IMR-90 (cell line): ENCODE measurements around the gene ALDH7A1. TPM values are rescaled to one million over a fixed set of nuclear protein-coding genes. Genes with fewer than 3 reads are reported as not detected.

Experiments used
- ATAC-seq: fragments of 200-7000 bp; cut with Tn5 transposase; 2 replicates; pipeline ENCODE4 v1.9.1; 2020; ENCODE audit warnings: low read depth, mild to moderate bottlenecking, moderate library complexity
- BruUV-seq: library from RNA; stranded (reverse); fragments of 400-500 nt; replicated peaks from 2 replicates; lab custom pipeline; 2021; lab: Mats Ljungman, UMichigan
- CTCF ChIA-PET: fragments of 300-600 bp; formaldehyde crosslinking; extraction: SDS; loops from one replicate; lab custom pipeline; 2021; ENCODE audit warnings: antibody characterized with exemption; lab: Yijun Ruan, JAX
- POLR2A ChIA-PET: fragments of 300-600 bp; sonication (Branson Sonifier 250); formaldehyde crosslinking; loops from one replicate; lab custom pipeline; 2022; ENCODE audit warnings: antibody characterized with exemption; ENCODE audit not compliant: unreplicated experiment; lab: Charles Lee
- DNase-seq: peaks from one replicate; pipeline ENCODE4 v3.0.0; 2013
- H2AFZ ChIP-seq: replicated peaks from 2 replicates; pipeline ENCODE3; 2013; ENCODE audit warnings: low read length, mild to moderate bottlenecking; ENCODE audit not compliant: poor library complexity
- H2AK5ac ChIP-seq: 2 replicates; pipeline ENCODE4 v1.6.1; 2013; ENCODE audit warnings: low read depth, low read length, inconsistent platforms
- H2AK9ac ChIP-seq: replicated peaks from 2 replicates; pipeline ENCODE3; 2013; ENCODE audit warnings: mild to moderate bottlenecking, low read depth, low read length, moderate library complexity; ENCODE audit not compliant: poor library complexity
- H2BK120ac ChIP-seq: 2 replicates; pipeline ENCODE4 v1.6.1; 2013; ENCODE audit warnings: low read depth, low read length, inconsistent platforms
- H2BK15ac ChIP-seq: 3 replicates; pipeline ENCODE4 v1.6.1; 2013; ENCODE audit warnings: low read depth, low read length, inconsistent platforms
- H2BK20ac ChIP-seq: 2 replicates; pipeline ENCODE4 v1.6.1; 2013; ENCODE audit warnings: low read depth, mild to moderate bottlenecking, inconsistent platforms, low read length, moderate library complexity
- H2BK5ac ChIP-seq: 2 replicates; pipeline ENCODE4 v1.6.1; 2013; ENCODE audit warnings: mild to moderate bottlenecking, low read depth, low read length, inconsistent platforms; ENCODE audit not compliant: poor library complexity, severe bottlenecking
- H3K14ac ChIP-seq: replicated peaks from 2 replicates; pipeline ENCODE4 v1.6.1; 2013; ENCODE audit warnings: low read depth, low read length, inconsistent platforms
- H3K18ac ChIP-seq: 2 replicates; pipeline ENCODE4 v1.6.1; 2013; ENCODE audit warnings: low read depth, low read length, control low read depth
- H3K23ac ChIP-seq: 2 replicates; pipeline ENCODE4 v1.6.1; 2013; ENCODE audit warnings: low read depth, low read length, inconsistent platforms
- H3K27ac ChIP-seq: 2 replicates; pipeline ENCODE4 v1.5.1; 2013; ENCODE audit warnings: mild to moderate bottlenecking, control low read depth, low read length; ENCODE audit not compliant: insufficient read depth
- H3K27me3 ChIP-seq: 2 replicates; pipeline ENCODE4 v1.6.1; 2013; ENCODE audit warnings: low read length; ENCODE audit not compliant: control insufficient read depth, insufficient read depth
- H3K36me3 ChIP-seq: 2 replicates; pipeline ENCODE4 v1.6.1; 2013; ENCODE audit warnings: low read length, mixed read lengths; ENCODE audit not compliant: control insufficient read depth, insufficient read depth
- H3K4ac ChIP-seq: 2 replicates; pipeline ENCODE4 v1.6.1; 2013; ENCODE audit warnings: low read depth, low read length, inconsistent platforms
- H3K4me1 ChIP-seq: 2 replicates; pipeline ENCODE4 v1.6.1; 2013; ENCODE audit warnings: low read length, mixed read lengths; ENCODE audit not compliant: control insufficient read depth, insufficient read depth
- H3K4me2 ChIP-seq: 2 replicates; pipeline ENCODE4 v1.6.1; 2013; ENCODE audit warnings: low read depth, mild to moderate bottlenecking, control low read depth, low read length, moderate library complexity
- H3K4me3 ChIP-seq: 2 replicates; pipeline ENCODE4 v1.5.1; 2013; ENCODE audit warnings: low read depth, mild to moderate bottlenecking, control low read depth, low read length, moderate library complexity; ENCODE audit not compliant: insufficient read depth
- H3K56ac ChIP-seq: 2 replicates; pipeline ENCODE4 v1.6.1; 2013; ENCODE audit warnings: low read length, inconsistent platforms; ENCODE audit not compliant: insufficient read depth; ENCODE audit errors: extremely low read depth
- H3K79me1 ChIP-seq, 2 experiments: 2 replicates each; pipeline ENCODE4 v1.6.1; 2013; ENCODE audit warnings: low read length in 2 of 2, inconsistent platforms in 1 of 2, low read depth in 1 of 2
- H3K9ac ChIP-seq: 2 replicates; pipeline ENCODE4 v1.6.1; 2013; ENCODE audit warnings: low read depth, low read length, control low read depth
- H3K9me1 ChIP-seq: 2 replicates; pipeline ENCODE4 v1.6.1; 2013; ENCODE audit warnings: low read length, inconsistent platforms; ENCODE audit not compliant: insufficient read depth
- H3K9me3 ChIP-seq: 2 replicates; pipeline ENCODE4 v1.6.1; 2013; ENCODE audit warnings: low read length; ENCODE audit not compliant: control insufficient read depth, insufficient read depth
- H4K20me1 ChIP-seq: 2 replicates; pipeline ENCODE4 v1.6.1; 2013; ENCODE audit warnings: low read length, inconsistent platforms; ENCODE audit not compliant: insufficient read depth
- H4K5ac ChIP-seq: 2 replicates; pipeline ENCODE4 v1.6.1; 2013; ENCODE audit warnings: mild to moderate bottlenecking, low read depth, low read length, control low read depth
- H4K8ac ChIP-seq, 2 experiments: 2 replicates each; pipeline ENCODE4 v1.6.1; 2013; ENCODE audit warnings: low read depth in 2 of 2, low read length in 2 of 2, control low read depth in 1 of 2, inconsistent platforms in 1 of 2
- H4K91ac ChIP-seq: 2 replicates; pipeline ENCODE4 v1.6.1; 2013; ENCODE audit warnings: low read depth, low read length, inconsistent platforms; ENCODE audit not compliant: insufficient read depth
- FOS ChIP-seq: fragments of 150-350 bp; IDR thresholded peaks from 2 replicates; pipeline ENCODE4 v1.6.1; 2016; ENCODE audit warnings: low read depth, low read length
- POLR2A ChIP-seq: IDR thresholded peaks from 2 replicates; pipeline ENCODE4 v1.6.1; 2012; ENCODE audit warnings: mild to moderate bottlenecking, low read depth, low read length
- RAD21 ChIP-seq: IDR thresholded peaks from 2 replicates; pipeline ENCODE4 v1.6.1; 2012; ENCODE audit warnings: low read length, improper control_type of control experiment
- SMC3 ChIP-seq: fragments of 150-350 bp; IDR thresholded peaks from 2 replicates; pipeline ENCODE4 v1.6.1; 2016; ENCODE audit warnings: low read depth, mild to moderate bottlenecking, antibody characterized with exemption, low read length, moderate library complexity
- WGBS, 2 experiments: methylation state at CpG; one replicate each; pipeline versions ENCODE4 v1.1.5 to v1.1.7; 2013; ENCODE audit warnings: missing lambda C conversion rate in 2 of 2; ENCODE audit not compliant: insufficient read length in 1 of 2; ENCODE audit errors: extremely low coverage in 2 of 2; 5-methylcytosine and 5-hydroxymethylcytosine counted together
- dilution Hi-C: fragments of 300-500 bp; cut with HindIII; formaldehyde crosslinking; loops from one replicate; pipeline ENCODE4 v1.14.3; 2018; ENCODE audit warnings: low sequenced_read_pairs; ENCODE audit not compliant: unreplicated experiment
- in situ Hi-C: fragments of 300-500 bp; cut with MboI; formaldehyde crosslinking; loops from 3 replicates; pipeline ENCODE4 v1.14.3; 2019; ENCODE audit warnings: low sequenced_read_pairs, inconsistent platforms, mixed read lengths
- intact Hi-C: fragments of 100-400 bp; cut with micrococcal nuclease; formaldehyde crosslinking; loops from 2 replicates; pipeline ENCODE4 v1.10.0; 2022
- polyA plus RNA-seq, 3 experiments: library from polyadenylated mRNA; depleted of rRNA; stranded (reverse); fragments of >200 nt; gene quantifications; 2 replicates each; pipeline ENCODE4 v1.2.3, GENCODE V29; 2012; ENCODE audit warnings: low replicate concordance in 1 of 3
- total RNA-seq: library from RNA; depleted of rRNA; stranded (reverse); fragments of >200 nt; gene quantifications from 2 replicates; pipeline ENCODE4 v1.2.3, GENCODE V29; 2012

The ALDH7A1 gene
- total and polyA plus RNA-seq, 2 of the 4 experiments (the other 2 are of a cell fraction) = 40.9 to 62.2 TPM

DNA sequence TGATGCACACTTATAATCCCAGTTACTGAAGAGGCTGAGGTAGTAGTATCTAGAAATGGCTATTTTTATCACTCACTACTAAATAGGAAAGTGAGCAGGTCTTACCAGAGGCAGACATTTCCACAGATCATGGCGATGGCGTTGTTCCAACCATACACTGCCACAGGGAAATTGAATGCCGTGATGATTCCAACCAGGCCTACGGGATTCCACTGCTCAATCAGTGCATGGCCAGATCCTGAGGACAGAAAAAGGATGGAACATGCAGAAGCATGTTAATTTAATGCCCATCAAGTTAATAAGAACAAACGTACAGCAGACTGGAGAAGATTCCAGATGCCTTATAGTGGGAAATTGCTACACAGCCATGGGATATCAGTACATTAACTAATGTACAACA lies 18.0 kb downstream of the ALDH7A1 start:
- Histone ChIP-seq H3K4me1 (no peaks in the 10 kb centered on the region), H2BK120ac (no peak overlapping the region), H3K27ac (no peak overlapping the region), H4K8ac (no peak overlapping the region), H3K4ac (no peak overlapping the region), H3K9me1 (no peaks in the 10 kb centered on the region), H3K56ac (no peak overlapping the region), H2AK5ac (no peak overlapping the region), H2BK20ac (no peak overlapping the region), H3K4me2 (no peak overlapping the region), H3K9me3 (no peaks in the 10 kb centered on the region), H3K4me3 (no peak overlapping the region), H3K9ac (no peak overlapping the region), H2AK9ac (no peak overlapping the region), H3K27me3 (no peaks in the 10 kb centered on the region), H2BK5ac (no peak overlapping the region), H4K20me1 (no peaks in the 10 kb centered on the region), H4K5ac (no peak overlapping the region), H3K23ac (no peak overlapping the region), H2AFZ (no peak overlapping the region), H3K79me1 (no peaks in the 10 kb centered on the region), H4K91ac (no peak overlapping the region), H3K14ac (no peak overlapping the region), H3K18ac (no peak overlapping the region), H3K36me3 (peaks cover 30% of the 10 kb centered on the region), H2BK15ac (no peak overlapping the region)
- intact Hi-C loops = no loop called here
- DNase-seq = no peak
- ChIA-PET POLR2A (no interaction called here), CTCF (no interaction called here)
- no TSS peak for BruUV-seq
- dilution Hi-C loops = no loop called here
- no peak for TF ChIP-seq SMC3
- TF ChIP-seq FOS = no peak
- no peak for TF ChIP-seq POLR2A
- no peak for TF ChIP-seq RAD21
- no peak for ATAC-seq
- no CpG with 5 or more reads among the region's 5 CpGs for WGBS, 2 experiments
- in situ Hi-C loops = no loop called here
